ENCODE measurements around the gene HS3ST4. TPM values are rescaled to one million over a fixed set of nuclear protein-coding genes. Genes with fewer than 3 reads are reported as not detected.

Gene HS3ST4
- total RNA-seq, 1 experiment from 2014 or later, result not detected

- no TSS peak for BruUV-seq (replicated peaks)
- Histone ChIP-seq H3K9ac (ENCODE audit: low read length) (no peak overlapping the region), H3K9me3 (ENCODE audit: control insufficient read depth in 1 of 2, insufficient read depth in 1 of 2, low read depth in 1 of 2, low read length in 2 of 2) (peaks cover 6 to 13% of the 10 kb centered on the region in 2 experiments; a peak in 2 of 4 replicates), H3K4me3 (replicated peaks in 1 of 2; ENCODE audit: low read depth in 1 of 2, low read length in 2 of 2) (no peak overlapping the region), H3K9me2 (ENCODE audit: insufficient read depth) (no peaks in the 10 kb centered on the region), H3K27ac (ENCODE audit: low read depth, low read length) (no peak overlapping the region), H3K27me3 (ENCODE audit: insufficient read depth, low read length) (no peaks in the 10 kb centered on the region), H2AFZ (ENCODE audit: low read depth, low read length, poor library complexity, severe bottlenecking) (no peak overlapping the region), H4K20me1 (ENCODE audit: insufficient read depth) (no peaks in the 10 kb centered on the region), H3K4me2 (ENCODE audit: low read length) (no peak overlapping the region), H3K4me1 (ENCODE audit: control insufficient read depth in 1 of 2, insufficient read depth in 2 of 2, low read length in 2 of 2) (no peaks in the 10 kb centered on the region), H3K79me2 (ENCODE audit: insufficient read depth, low read length) (no peaks in the 10 kb centered on the region), H3K36me3 (ENCODE audit: control insufficient read depth in 1 of 2, insufficient read depth in 2 of 2, low read length in 2 of 2) (no peaks in the 10 kb centered on the region)
- ChIA-PET CTCF (no interaction called here), RAD21 (ENCODE audit: low non-redundant PET in 1 of 2, low total read pairs in 2 of 2, uncharacterized antibody in 2 of 2, unreplicated experiment in 2 of 2) (no interaction called here), POLR2A (no interaction called here)
- no peak for TF ChIP-seq ATF3 (IDR thresholded peaks at IDR 0.05)
- no peak for TF ChIP-seq ZFX (IDR thresholded peaks at IDR 0.05)
- no peak for TF ChIP-seq EZH2 (IDR thresholded peaks at IDR 0.05)
- TF ChIP-seq ZNF274 (IDR thresholded peaks at IDR 0.05; ENCODE audit: low read depth, low read length), result no peak
- TF ChIP-seq CEBPB (IDR thresholded peaks at IDR 0.05; ENCODE audit: low read depth), result no peak
- TF ChIP-seq JUND (IDR thresholded peaks at IDR 0.05), result no peak
- TF ChIP-seq SRF (IDR thresholded peaks at IDR 0.05; ENCODE audit: low read depth), result no peak
- no peak for TF ChIP-seq SIN3A (IDR thresholded peaks at IDR 0.05; ENCODE audit: low read depth)
- TF ChIP-seq CBX3 (IDR thresholded peaks at IDR 0.05; ENCODE audit: low read depth), result no peak
- no peak for TF ChIP-seq ELF1 (IDR thresholded peaks at IDR 0.05; ENCODE audit: borderline replicate concordance, low read depth)
- no peak for TF ChIP-seq ZBTB33 (IDR thresholded peaks at IDR 0.05; ENCODE audit: extremely low read depth, insufficient replicate concordance, low read length)
- no peak for TF ChIP-seq MAX (IDR thresholded peaks at IDR 0.05)
- no peak for TF ChIP-seq POLR2A (IDR thresholded peaks at IDR 0.05; ENCODE audit: borderline replicate concordance, extremely low read depth, insufficient read depth, insufficient read length)
- TF ChIP-seq CTCF (IDR thresholded peaks at IDR 0.05 in 2 of 3, conservative IDR thresholded peaks at IDR 0.05 in 1 of 3; ENCODE audit: borderline replicate concordance in 1 of 3, insufficient read depth in 1 of 3, low read depth in 2 of 3, low read length in 2 of 3), result no peak
- no peak for TF ChIP-seq EGR1 (IDR thresholded peaks at IDR 0.05; ENCODE audit: low read depth)
- TF ChIP-seq RAD21 (IDR thresholded peaks at IDR 0.05; ENCODE audit: low read depth), result no peak
- no peak for TF ChIP-seq SP1 (IDR thresholded peaks at IDR 0.05; ENCODE audit: low read depth)
- intact Hi-C loops (cut with micrococcal nuclease), result no loop called here
- no peak for ATAC-seq
- no peak for DNase-seq (ENCODE audit: low read depth, low spot score)
These were observed 485.7 kb downstream of the HS3ST4 start for GRCh38 chr16:26177438-26177837.

Data from HCT116 (cell line).